Stimulated activated CD4-positive, alpha-beta T cell treated with anti-CD3 and anti-CD28 coated beads, Interleukin-15, amount 100 ng/mL, for 48 hours (primary cell): ENCODE data around the gene TET1.
A peak's percentile ranks its signal among the peaks of the same experiment; 100 is the strongest.
"Not testable (repeated sequence)": the region's sequence is repeated elsewhere in the genome, so short reads cannot be mapped to it uniquely, and the experiment has no call there.

Experiments used
- DNase-seq, 2 donors: peaks; one replicate each; pipeline ENCODE4 v3.0.0-alpha.2; 2020; ENCODE audit warnings: low read depth in 2 of 2

Gene TET1

GRCh38 chr10:68560186-68560942, at the start of gene TET1:
Gene TET1 (plus strand): TSS chr10:68560337. CDS start chr10:68572339, 12,002 bp downstream.
- DNase-seq: no peak

GRCh38 chr10:68516216-68516615, 43.9 kb upstream of the TET1 start:
- not testable (repeated sequence) for DNase-seq

GRCh38 chr10:68516766-68517165, 43.4 kb upstream of the TET1 start:
- no peak for DNase-seq

GRCh38 chr10:68517188-68517587, 42.9 kb upstream of the TET1 start:
- no peak for DNase-seq

- DNase-seq: not testable (repeated sequence)
Observed at GRCh38 chr10:68518609-68519008, 41.5 kb upstream of the TET1 start.

- not testable (repeated sequence) for DNase-seq
Observed at GRCh38 chr10:68525490-68526038, 34.6 kb upstream of the TET1 start.

GRCh38 chr10:68526634-68527307, 33.4 kb upstream of the TET1 start:
- no peak for DNase-seq

- DNase-seq: no peak
Observed at GRCh38 chr10:68536973-68537372, 23.2 kb upstream of the TET1 start.

GRCh38 chr10:68537796-68538195, 22.3 kb upstream of the TET1 start:
- no peak for DNase-seq

- no peak for DNase-seq
Observed at GRCh38 chr10:68543004-68543918, 16.9 kb upstream of the TET1 start.

GRCh38 chr10:68550747-68551411, 9.3 kb upstream of the TET1 start:
- peak in 1 of 2 donors; percentile 30 for DNase-seq

- no peak for DNase-seq
Observed at GRCh38 chr10:68553138-68553537, 7.0 kb upstream of the TET1 start.

- DNase-seq: no peak
Observed at GRCh38 chr10:68553599-68553998, 6.5 kb upstream of the TET1 start.

- DNase-seq: no peak
Observed at GRCh38 chr10:68558478-68558877, 1.7 kb upstream of the TET1 start.

GRCh38 chr10:68559251-68559650, 886 bp upstream of the TET1 start:
- no peak for DNase-seq

- no peak for DNase-seq
Observed at GRCh38 chr10:68559841-68560185, 324 bp upstream of the TET1 start.

- DNase-seq: no peak
Observed at GRCh38 chr10:68560943-68561864, 1.1 kb downstream of the TET1 start.

- no peak for DNase-seq
Observed at GRCh38 chr10:68561865-68562649, 1.9 kb downstream of the TET1 start.
